Stimulated activated CD8-positive, alpha-beta memory T cell treated with anti-CD3 and anti-CD28 coated beads, Interleukin-12 subunit alpha, Interleukin-12 subunit beta, amount 100 ng/mL, for 1 hour (primary cell): ENCODE measurements around the gene NCAPD2.
"Not testable (repeated sequence)": the region's sequence is repeated elsewhere in the genome, so short reads cannot be mapped to it uniquely, and the experiment has no call there.

ENCODE experiments used
- DNase-seq: peaks from one replicate; pipeline ENCODE4 v3.0.0-alpha.2; 2020; ENCODE audit warnings: low read depth

NCAPD2 gene

GRCh38 chr12:6463216-6463615 is 30.7 kb upstream of the NCAPD2 start:
- DNase-seq, result no peak

GRCh38 chr12:6463858-6464257 is 30.0 kb upstream of the NCAPD2 start:
- DNase-seq, result no peak

GRCh38 chr12:6464531-6464930 is 29.4 kb upstream of the NCAPD2 start:
- no peak for DNase-seq

- DNase-seq, result no peak
Observed at GRCh38 chr12:6465467-6466183, 28.3 kb upstream of the NCAPD2 start.

GRCh38 chr12:6466184-6466573 is 27.7 kb upstream of the NCAPD2 start:
- DNase-seq, result no peak

- DNase-seq, result not testable (repeated sequence)
Observed at GRCh38 chr12:6466751-6467150, 27.2 kb upstream of the NCAPD2 start.

GRCh38 chr12:6467571-6468282 is 26.2 kb upstream of the NCAPD2 start:
- not testable (repeated sequence) for DNase-seq

GRCh38 chr12:6468283-6468575 is 25.7 kb upstream of the NCAPD2 start:
- no peak for DNase-seq

- no peak for DNase-seq
Observed at GRCh38 chr12:6469092-6469491, 24.8 kb upstream of the NCAPD2 start.

- no peak for DNase-seq
Observed at GRCh38 chr12:6469609-6470374, 24.1 kb upstream of the NCAPD2 start.

- DNase-seq, result peak; percentile 94
Observed at GRCh38 chr12:6470375-6471163, 23.3 kb upstream of the NCAPD2 start, which contains the start of gene VAMP1. TSS of gene VAMP1 (minus strand) at chr12:6470677. CDS start at chr12:6470531, 146 bp downstream.

GRCh38 chr12:6471989-6472360 is 21.9 kb upstream of the NCAPD2 start:
- DNase-seq, result no peak

GRCh38 chr12:6472491-6472890 is 21.4 kb upstream of the NCAPD2 start:
- DNase-seq, result no peak

GRCh38 chr12:6475233-6475975 is 18.5 kb upstream of the NCAPD2 start:
- DNase-seq, result not testable (repeated sequence)

- DNase-seq, result no peak
Observed at GRCh38 chr12:6476489-6476888, 17.4 kb upstream of the NCAPD2 start.

GRCh38 chr12:6477601-6478377 is 16.1 kb upstream of the NCAPD2 start:
- not testable (repeated sequence) for DNase-seq

- no peak for DNase-seq
Observed at GRCh38 chr12:6478416-6478815, 15.5 kb upstream of the NCAPD2 start.

GRCh38 chr12:6488240-6488639 is 5.7 kb upstream of the NCAPD2 start:
- DNase-seq, result no peak

GRCh38 chr12:6489449-6489848 is 4.5 kb upstream of the NCAPD2 start:
- no peak for DNase-seq

- not testable (repeated sequence) for DNase-seq
Observed at GRCh38 chr12:6490673-6491072, 3.2 kb upstream of the NCAPD2 start.
